H9 (cell line): ENCODE data around the gene STPG1. TPM values are rescaled to one million over a fixed set of nuclear protein-coding genes. Genes with fewer than 3 reads are reported as not detected.

Experiments used
- DNase-seq: peaks from one replicate; pipeline ENCODE4 v3.0.0-alpha.2; 2017
- H2AFZ ChIP-seq: one replicate; pipeline ENCODE4 v1.6.1; 2013; ENCODE audit warnings: mild to moderate bottlenecking, low read length, control low read depth, moderate library complexity
- H2AK5ac ChIP-seq: 2 replicates; pipeline ENCODE4 v1.6.1; 2013; ENCODE audit warnings: low read length, control low read depth, mixed read lengths; ENCODE audit not compliant: insufficient read length
- H2BK120ac ChIP-seq: one replicate; pipeline ENCODE4 v1.6.1; 2013; ENCODE audit warnings: low read depth, mild to moderate bottlenecking, low read length, control low read depth, inconsistent platforms; ENCODE audit not compliant: poor library complexity, severe bottlenecking
- H2BK12ac ChIP-seq: 2 replicates; pipeline ENCODE4 v1.6.1; 2013; ENCODE audit warnings: low read length, control low read depth, mixed read lengths, low read depth; ENCODE audit not compliant: insufficient read length
- H2BK15ac ChIP-seq: 2 replicates; pipeline ENCODE4 v1.6.1; 2013; ENCODE audit warnings: low read depth, low read length, control low read depth
- H2BK20ac ChIP-seq: one replicate; pipeline ENCODE4 v1.6.1; 2013; ENCODE audit warnings: low read depth, mild to moderate bottlenecking, low read length, control low read depth, inconsistent platforms; ENCODE audit not compliant: poor library complexity, severe bottlenecking
- H2BK5ac ChIP-seq: 2 replicates; pipeline ENCODE4 v1.6.1; 2013; ENCODE audit warnings: low read length, control low read depth, mixed read lengths; ENCODE audit not compliant: insufficient read length
- H3K14ac ChIP-seq: 2 replicates; pipeline ENCODE4 v1.6.1; 2013; ENCODE audit warnings: low read length, control low read depth; ENCODE audit not compliant: insufficient read depth
- H3K18ac ChIP-seq: 2 replicates; pipeline ENCODE4 v1.6.1; 2013; ENCODE audit warnings: low read depth, mild to moderate bottlenecking, mixed read lengths, low read length, control low read depth; ENCODE audit not compliant: insufficient read length
- H3K23ac ChIP-seq: 2 replicates; pipeline ENCODE4 v1.6.1; 2013; ENCODE audit warnings: low read length, control low read depth, mixed read lengths, low read depth; ENCODE audit not compliant: insufficient read length
- H3K23me2 ChIP-seq: 2 replicates; pipeline ENCODE4 v1.6.1; 2013; ENCODE audit warnings: low read depth, mild to moderate bottlenecking, mixed read lengths, low read length, control low read depth; ENCODE audit not compliant: insufficient read length, poor library complexity, severe bottlenecking
- H3K27ac ChIP-seq: 2 replicates; pipeline ENCODE4 v1.5.1; 2013; ENCODE audit warnings: low read length, control low read depth, mixed read lengths, low read depth; ENCODE audit not compliant: insufficient read length
- H3K27me3 ChIP-seq: 2 replicates; pipeline ENCODE4 v1.6.1; 2013; ENCODE audit warnings: low read length, control low read depth, inconsistent platforms; ENCODE audit not compliant: insufficient read depth
- H3K4ac ChIP-seq: 2 replicates; pipeline ENCODE4 v1.6.1; 2013; ENCODE audit warnings: low read depth, mild to moderate bottlenecking, control low read depth, inconsistent platforms, low read length, moderate library complexity
- H3K4me1 ChIP-seq: 2 replicates; pipeline ENCODE4 v1.6.1; 2013; ENCODE audit warnings: low read length, control low read depth, inconsistent platforms; ENCODE audit not compliant: insufficient read depth
- H3K4me2 ChIP-seq: 2 replicates; pipeline ENCODE4 v1.6.1; 2013; ENCODE audit warnings: low read length, control low read depth, mixed read lengths; ENCODE audit not compliant: insufficient read length, insufficient read depth
- H3K56ac ChIP-seq: 2 replicates; pipeline ENCODE4 v1.6.1; 2013; ENCODE audit warnings: low read depth, mild to moderate bottlenecking, mixed read lengths, low read length, control low read depth; ENCODE audit not compliant: insufficient read length
- H3K79me1 ChIP-seq: 2 replicates; pipeline ENCODE4 v1.6.1; 2013; ENCODE audit warnings: low read depth, mild to moderate bottlenecking, moderate library complexity, low read length, control low read depth, inconsistent platforms; ENCODE audit not compliant: insufficient read depth, poor library complexity, severe bottlenecking
- H3K79me2 ChIP-seq: 2 replicates; pipeline ENCODE4 v1.6.1; 2013; ENCODE audit warnings: low read length, control low read depth, inconsistent platforms; ENCODE audit not compliant: insufficient read depth
- H3K9ac ChIP-seq: 2 replicates; pipeline ENCODE4 v1.6.1; 2013; ENCODE audit warnings: low read length, control low read depth, mixed read lengths; ENCODE audit not compliant: insufficient read length; ENCODE audit errors: extremely low read depth
- H3K9me3 ChIP-seq: one replicate; pipeline ENCODE4 v1.6.1; 2013; ENCODE audit warnings: low read depth, low read length, inconsistent platforms; ENCODE audit not compliant: control insufficient read depth
- H3T11ph ChIP-seq: one replicate; pipeline ENCODE4 v1.6.1; 2013; ENCODE audit warnings: mild to moderate bottlenecking, low read length, control low read depth, inconsistent platforms
- H4K20me1 ChIP-seq: one replicate; pipeline ENCODE4 v1.6.1; 2013; ENCODE audit not compliant: control insufficient read depth, insufficient read length, insufficient read depth
- H4K5ac ChIP-seq: 2 replicates; pipeline ENCODE4 v1.6.1; 2013; ENCODE audit warnings: low read depth, mild to moderate bottlenecking, mixed read lengths, low read length, control low read depth; ENCODE audit not compliant: insufficient read length
- H4K8ac ChIP-seq: replicated peaks from 2 replicates; pipeline ENCODE4 v1.6.1; 2013; ENCODE audit warnings: low read length, control low read depth, mixed read lengths, low read depth; ENCODE audit not compliant: insufficient read length
- H4K91ac ChIP-seq: 2 replicates; pipeline ENCODE4 v1.6.1; 2013; ENCODE audit warnings: low read depth, mild to moderate bottlenecking, moderate library complexity, mixed read lengths, low read length, control low read depth; ENCODE audit not compliant: insufficient read length
- H3K27ac Mint-ChIP-seq, 3 experiments: 2 replicates in 2 of 3; 3 replicates in 1 of 3; pipeline ENCODE4 v1.8.0; 2020 to 2021; ENCODE audit warnings: mixed read lengths in 3 of 3, mild to moderate bottlenecking in 1 of 3, moderate library complexity in 1 of 3
- H3K27me3 Mint-ChIP-seq: 2 replicates; pipeline ENCODE4 v1.8.0; 2021; ENCODE audit warnings: low read depth, mild to moderate bottlenecking, moderate library complexity, mixed read lengths
- H3K36me3 Mint-ChIP-seq, 3 experiments: 2 replicates in 2 of 3; 3 replicates in 1 of 3; pipeline ENCODE4 v1.8.0; 2020 to 2021; ENCODE audit warnings: low read depth in 3 of 3, mixed read lengths in 3 of 3; ENCODE audit not compliant: insufficient read depth in 1 of 3
- H3K4me1 Mint-ChIP-seq, 2 experiments: 2 replicates each; pipeline ENCODE4 v1.8.0; 2020; ENCODE audit warnings: mixed read lengths in 2 of 2
- H3K4me3 Mint-ChIP-seq, 2 experiments: 2 replicates in 1 of 2; 3 replicates in 1 of 2; pipeline ENCODE4 v1.8.0; 2020 to 2021; ENCODE audit warnings: mild to moderate bottlenecking in 2 of 2, mixed read lengths in 2 of 2, moderate library complexity in 1 of 2
- H3K9me3 Mint-ChIP-seq, 2 experiments: 2 replicates in 1 of 2; 3 replicates in 1 of 2; pipeline ENCODE4 v1.8.0; 2020; ENCODE audit warnings: mild to moderate bottlenecking in 2 of 2, mixed read lengths in 2 of 2, moderate library complexity in 1 of 2
- CTCF ChIP-seq: fragments of 200-600 bp; sonication (generic); conservative IDR thresholded peaks from 3 replicates; pipeline ENCODE4 v1.8.0; 2021; ENCODE audit warnings: antibody characterized with exemption, mild to moderate bottlenecking
- WGBS: extraction: QIAGEN DNeasy Blood & Tissue Kit; methylation state at CpG from one replicate; pipeline ENCODE4 v1.1.7; 2013; ENCODE audit warnings: missing lambda C conversion rate, low lambda C conversion rate, mixed read lengths; ENCODE audit not compliant: insufficient read length; ENCODE audit errors: extremely low coverage; 5-methylcytosine and 5-hydroxymethylcytosine counted together
- total RNA-seq: library from RNA; stranded (reverse); gene quantifications from 2 replicates; pipeline ENCODE4 v1.2.1, GENCODE V29; 2021

Gene STPG1
- total RNA-seq, 1 experiment from 2014 or later, result 8.3 TPM

- Histone ChIP-seq H4K91ac (no peak overlapping the region), H2BK5ac (no peak overlapping the region), H3K23me2 (no peaks in the 10 kb centered on the region), H3K14ac (no peak overlapping the region), H3K4me1 (no peaks in the 10 kb centered on the region; the same call in 1 of the 2 replicates), H4K5ac (no peak overlapping the region), H3K79me2 (no peaks in the 10 kb centered on the region), H3K4ac (no peak overlapping the region), H3K27me3 (no peaks in the 10 kb centered on the region), H3K4me2 (no peak overlapping the region), H2BK12ac (no peak overlapping the region), H3T11ph (no peak overlapping the region), H3K56ac (no peak overlapping the region), H4K8ac (no peak overlapping the region), H3K23ac (no peak overlapping the region), H3K27ac (no peak overlapping the region), H2BK15ac (no peak overlapping the region), H2BK120ac (no peak overlapping the region), H2AFZ (no peak overlapping the region), H3K18ac (no peak overlapping the region), H3K79me1 (no peaks in the 10 kb centered on the region), H4K20me1 (no peaks in the 10 kb centered on the region), H3K9ac (no peak overlapping the region), H3K9me3 (no peaks in the 10 kb centered on the region), H2BK20ac (no peak overlapping the region), H2AK5ac (no peak overlapping the region)
- no peaks in the 10 kb centered on the region for H3K9me3 Mint-ChIP-seq
- no peak overlapping the region for H3K4me3 Mint-ChIP-seq
- no peak overlapping the region; a peak in 1 of 7 replicates for H3K27ac Mint-ChIP-seq
- H3K27me3 Mint-ChIP-seq, result peaks cover under 1% of the 10 kb centered on the region; the same call in 1 of the 2 replicates
- WGBS, result no CpG with 5 or more reads among the region's 2 CpGs
- H3K4me1 Mint-ChIP-seq, result peaks cover 16 to 18% of the 10 kb centered on the region in 2 experiments
- peak; percentile 51 for TF ChIP-seq CTCF
- H3K36me3 Mint-ChIP-seq, result peaks cover 3 to 4% (median 3%) of the 10 kb centered on the region in 3 experiments; a peak in 5 of 7 replicates
- no peak for DNase-seq
These were observed 7.9 kb upstream of the STPG1 start for GRCh38 chr1:24421502-24421901.
